ENCODE data around the gene FAM149B1. TPM values are rescaled to one million over a fixed set of nuclear protein-coding genes. Genes with fewer than 3 reads are reported as not detected.

FAM149B1 gene
- polyA plus RNA-seq, 10 donors, result 16.4 to 37.2 (median 23.6) TPM

GRCh38 chr10:73264423-73264822 is 96.5 kb downstream of the FAM149B1 start:
- DNase-seq, result no peak

- DNase-seq, result no peak
Observed at GRCh38 chr10:73281097-73281496, 113.2 kb downstream of the FAM149B1 start.

- DNase-seq, result no peak
Observed at GRCh38 chr10:73287441-73287840, 119.5 kb downstream of the FAM149B1 start.

- no peak for DNase-seq
Observed at GRCh38 chr10:73289958-73290357, 122.0 kb downstream of the FAM149B1 start.

GRCh38 chr10:73293461-73293860 is 125.5 kb downstream of the FAM149B1 start:
- DNase-seq, result no peak

Other genes with a start within 250 kb of the FAM149B1 start
- under 1 TPM in 2 of 10 donors, not detected in 8; 0.14 to 0.18 TPM for gene PLA2G12B, start 213.3 kb upstream of the FAM149B1 start, polyA plus RNA-seq (ENCODE audit: insufficient read length in 10 of 10)
- 10 to 100 TPM; 49.9 to 84.5 (median 72.8) TPM for gene P4HA1, start 71.3 kb upstream of the FAM149B1 start, polyA plus RNA-seq (ENCODE audit: insufficient read length in 10 of 10)
- 1 to 10 TPM; 2.1 to 5.3 (median 2.9) TPM for gene NUDT13, start 57.7 kb upstream of the FAM149B1 start, polyA plus RNA-seq (ENCODE audit: insufficient read length in 10 of 10)
- gene ECD, start 111 bp upstream of the FAM149B1 start, polyA plus RNA-seq (ENCODE audit: insufficient read length in 10 of 10), result 10 to 100 TPM; 19.3 to 28.8 (median 23.8) TPM
- 10 to 100 TPM; 17.5 to 27.6 (median 21.0) TPM for gene DNAJC9, start 79.1 kb downstream of the FAM149B1 start, polyA plus RNA-seq (ENCODE audit: insufficient read length in 10 of 10)
- gene MRPS16, start 84.5 kb downstream of the FAM149B1 start, polyA plus RNA-seq (ENCODE audit: insufficient read length in 10 of 10), result 10 to 100 TPM; 64.2 to 75.7 (median 68.7) TPM
- gene CFAP70, start 190.7 kb downstream of the FAM149B1 start, polyA plus RNA-seq (ENCODE audit: insufficient read length in 10 of 10), result 1 to 10 TPM in 6 of 10 donors, under 1 TPM in 4; 0.60 to 2.6 (median 1.5) TPM
- gene ANXA7, start 245.9 kb downstream of the FAM149B1 start, polyA plus RNA-seq (ENCODE audit: insufficient read length in 10 of 10), result 10 to 100 TPM; 53.7 to 62.5 (median 56.6) TPM

Data from muscle of back (tissue), 11 donors.